ENCODE data around the gene SEMA6B. TPM values are rescaled to one million over a fixed set of nuclear protein-coding genes. Genes with fewer than 3 reads are reported as not detected.

The SEMA6B gene
- total and polyA plus RNA-seq, 2 donors (not counting 1 experiment from before 2014, with no cell fraction given) = 0.42 TPM; not detected in 1

DNA sequence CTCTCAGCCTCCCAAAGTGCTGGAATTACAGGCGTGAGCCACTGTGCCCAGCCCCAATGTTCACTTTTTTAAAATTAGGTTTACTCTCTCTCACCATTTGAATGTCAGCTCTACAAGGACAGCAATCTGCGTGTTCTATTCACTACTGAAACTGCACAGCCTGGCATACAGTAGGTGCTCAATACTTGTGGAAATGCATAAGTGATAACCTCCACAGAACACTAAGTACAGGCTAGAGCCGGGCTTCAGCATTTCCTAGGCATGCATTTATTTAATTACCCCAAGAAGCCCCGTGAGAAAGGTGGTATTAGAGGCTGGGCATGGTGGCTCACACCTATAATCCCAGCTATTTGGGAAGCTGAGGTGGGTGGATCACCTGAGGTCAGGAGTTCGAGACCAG lies 46.7 kb upstream of the SEMA6B start:
- H3K36me3 ChIP-seq (replicated peaks in 1 of 2; ENCODE audit: control extremely low read depth in 1 of 2, control insufficient read depth in 1 of 2, extremely low read depth in 1 of 2, insufficient read depth in 2 of 2, low read length in 1 of 2) = no peaks in the 10 kb centered on the region
- no peaks in the 10 kb centered on the region for H4K20me1 ChIP-seq (ENCODE audit: control insufficient read depth, insufficient read depth, low read length, poor library complexity, severe bottlenecking)
- H2AFZ ChIP-seq (ENCODE audit: insufficient read depth, low read depth, low read length, poor library complexity, severe bottlenecking) = no peak overlapping the region
- H3K4me1 ChIP-seq (ENCODE audit: control insufficient read depth in 2 of 2, insufficient read depth in 2 of 2, low read length in 2 of 2) = peaks cover 9 to 14% of the 10 kb centered on the region in 2 donors
- H3K4me3 ChIP-seq (ENCODE audit: control extremely low read depth in 1 of 5, extremely low read depth in 1 of 5, insufficient read depth in 1 of 5, low read depth in 2 of 5, low read length in 4 of 5) = no peak overlapping the region
- H3K27ac Mint-ChIP-seq = no peak overlapping the region
- WGBS (ENCODE audit: insufficient coverage) = 90% methylated on average over 2 of the region's 5 CpGs
- H3K4me2 ChIP-seq (replicated peaks; ENCODE audit: low read depth, low read length, poor library complexity, severe bottlenecking) = no peak overlapping the region
- peaks cover 8% of the 10 kb centered on the region for H3K4me1 Mint-ChIP-seq
- H3K9me3 Mint-ChIP-seq (ENCODE audit: insufficient read depth) = no peaks in the 10 kb centered on the region
- POLR2A ChIA-PET = interaction anchor here (0.8 kb wide), 1 partner anchor 29 kb away, joined by 4 read pairs; no protein-coding TSS in a partner anchor
- H3K9ac ChIP-seq (ENCODE audit: low read length) = no peak overlapping the region
- ATAC-seq (ENCODE audit: low read depth) = no peak
- CTCF ChIA-PET = interaction anchor here (1.2 kb wide), 1 partner anchor 30 kb away, joined by 3 read pairs; no protein-coding TSS in a partner anchor
- peaks cover 24% of the 10 kb centered on the region for H3K27me3 Mint-ChIP-seq
- H3K9me3 ChIP-seq (ENCODE audit: control extremely low read depth in 1 of 3, control insufficient read depth in 2 of 3, insufficient read depth in 1 of 3, low read length in 2 of 3) = no peaks in the 10 kb centered on the region
- intact Hi-C loops (cut with micrococcal nuclease) = no loop called here
- no peak for DNase-seq
- H3K27ac ChIP-seq (ENCODE audit: low read length in 2 of 2) = no peak overlapping the region
- peaks cover 0 to 29% (median 2%) of the 10 kb centered on the region in 4 experiments for H3K27me3 ChIP-seq (replicated peaks in 1 of 4; ENCODE audit: control extremely low read depth in 1 of 4, control insufficient read depth in 3 of 4, insufficient read depth in 4 of 4, low read length in 3 of 4)
- no peak for TF ChIP-seq EZH2 (IDR thresholded peaks at IDR 0.05; ENCODE audit: borderline replicate concordance, insufficient read depth, low read depth, low read length, poor library complexity, severe bottlenecking)
- TF ChIP-seq, protein P1, sequence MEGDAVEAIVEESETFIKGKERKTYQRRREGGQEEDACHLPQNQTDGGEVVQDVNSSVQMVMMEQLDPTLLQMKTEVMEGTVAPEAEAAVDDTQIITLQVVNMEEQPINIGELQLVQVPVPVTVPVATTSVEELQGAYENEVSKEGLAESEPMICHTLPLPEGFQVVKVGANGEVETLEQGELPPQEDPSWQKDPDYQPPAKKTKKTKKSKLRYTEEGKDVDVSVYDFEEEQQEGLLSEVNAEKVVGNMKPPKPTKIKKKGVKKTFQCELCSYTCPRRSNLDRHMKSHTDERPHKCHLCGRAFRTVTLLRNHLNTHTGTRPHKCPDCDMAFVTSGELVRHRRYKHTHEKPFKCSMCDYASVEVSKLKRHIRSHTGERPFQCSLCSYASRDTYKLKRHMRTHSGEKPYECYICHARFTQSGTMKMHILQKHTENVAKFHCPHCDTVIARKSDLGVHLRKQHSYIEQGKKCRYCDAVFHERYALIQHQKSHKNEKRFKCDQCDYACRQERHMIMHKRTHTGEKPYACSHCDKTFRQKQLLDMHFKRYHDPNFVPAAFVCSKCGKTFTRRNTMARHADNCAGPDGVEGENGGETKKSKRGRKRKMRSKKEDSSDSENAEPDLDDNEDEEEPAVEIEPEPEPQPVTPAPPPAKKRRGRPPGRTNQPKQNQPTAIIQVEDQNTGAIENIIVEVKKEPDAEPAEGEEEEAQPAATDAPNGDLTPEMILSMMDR (IDR thresholded peaks at IDR 0.05) = no peak
- H3K79me2 ChIP-seq (ENCODE audit: control insufficient read depth, insufficient read depth, low read length) = no peaks in the 10 kb centered on the region
- no peak overlapping the region for H3K4me3 Mint-ChIP-seq

DNA sequence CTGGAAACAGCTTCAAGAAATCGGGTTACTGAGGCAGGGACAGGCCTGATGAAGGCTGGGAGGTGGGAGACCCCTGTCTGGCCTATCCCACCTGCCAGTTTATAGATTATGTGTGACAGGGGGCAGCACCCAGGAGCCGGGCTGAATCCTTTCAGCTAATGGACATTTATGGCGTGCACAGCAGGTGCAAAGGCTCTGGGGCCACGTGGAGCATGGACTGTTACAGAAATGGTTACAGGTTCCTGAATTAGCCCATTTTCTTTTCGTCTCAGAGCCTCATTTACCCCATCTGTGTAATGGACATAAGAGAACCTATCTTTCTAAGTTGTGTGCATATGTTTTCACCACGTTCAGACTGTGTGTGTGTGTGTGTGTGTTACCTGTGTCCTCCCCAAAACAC lies 45.4 kb upstream of the SEMA6B start:
- H3K9me3 ChIP-seq (ENCODE audit: control extremely low read depth in 1 of 3, control insufficient read depth in 2 of 3, insufficient read depth in 1 of 3, low read length in 2 of 3) = peaks cover 0 to 3% (median 0%) of the 10 kb centered on the region in 3 donors
- DNase-seq (no peak), ATAC-seq (ENCODE audit: low read depth) (no peak)
- H3K36me3 ChIP-seq (replicated peaks in 1 of 2; ENCODE audit: control extremely low read depth in 1 of 2, control insufficient read depth in 1 of 2, extremely low read depth in 1 of 2, insufficient read depth in 2 of 2, low read length in 1 of 2) = no peaks in the 10 kb centered on the region
- no peaks in the 10 kb centered on the region for H4K20me1 ChIP-seq (ENCODE audit: control insufficient read depth, insufficient read depth, low read length, poor library complexity, severe bottlenecking)
- peaks cover 1 to 7% of the 10 kb centered on the region in 2 donors for H3K4me1 ChIP-seq (ENCODE audit: control insufficient read depth in 2 of 2, insufficient read depth in 2 of 2, low read length in 2 of 2)
- intact Hi-C loops (cut with micrococcal nuclease) = no loop called here
- no peak overlapping the region for H3K4me2 ChIP-seq (replicated peaks; ENCODE audit: low read depth, low read length, poor library complexity, severe bottlenecking)
- CTCF ChIA-PET = no interaction called here
- H3K9me3 Mint-ChIP-seq (ENCODE audit: insufficient read depth) = no peaks in the 10 kb centered on the region
- no peak overlapping the region for H3K4me3 Mint-ChIP-seq
- POLR2A ChIA-PET = no interaction called here
- no peaks in the 10 kb centered on the region for H3K79me2 ChIP-seq (ENCODE audit: control insufficient read depth, insufficient read depth, low read length)
- peaks cover 3% of the 10 kb centered on the region for H3K4me1 Mint-ChIP-seq
- WGBS (ENCODE audit: insufficient coverage) = 88% methylated on average over 4 of the region's 6 CpGs
- H3K27ac ChIP-seq (ENCODE audit: low read length in 2 of 2) = no peak overlapping the region
- H3K27ac Mint-ChIP-seq = no peak overlapping the region
- no peak overlapping the region for H2AFZ ChIP-seq (ENCODE audit: insufficient read depth, low read depth, low read length, poor library complexity, severe bottlenecking)
- H3K4me3 ChIP-seq (ENCODE audit: control extremely low read depth in 1 of 5, extremely low read depth in 1 of 5, insufficient read depth in 1 of 5, low read depth in 2 of 5, low read length in 4 of 5) = no peak overlapping the region
- no peak overlapping the region for H3K9ac ChIP-seq (ENCODE audit: low read length)
- peaks cover 0 to 28% (median 4%) of the 10 kb centered on the region in 4 experiments for H3K27me3 ChIP-seq (replicated peaks in 1 of 4; ENCODE audit: control extremely low read depth in 1 of 4, control insufficient read depth in 3 of 4, insufficient read depth in 4 of 4, low read length in 3 of 4)
- H3K27me3 Mint-ChIP-seq = peaks cover 19% of the 10 kb centered on the region
- TF ChIP-seq EZH2 (IDR thresholded peaks at IDR 0.05; ENCODE audit: borderline replicate concordance, insufficient read depth, low read depth, low read length, poor library complexity, severe bottlenecking) = no peak
- TF ChIP-seq, protein P1 (IDR thresholded peaks at IDR 0.05) = no peak

Measured in B cell (primary cell).